WERI-Rb-1 (cell line): ENCODE results near the gene CCDC180.

Source experiments
- DNase-seq: peaks from one replicate; pipeline ENCODE4 v3.0.0-alpha.2; 2020
- H3K27ac ChIP-seq: fragments of 250-450 bp; sonication (Bioruptor Pico); 2 replicates; pipeline ENCODE4 v1.5.1; 2020; ENCODE audit warnings: mild to moderate bottlenecking, moderate library complexity
- H3K27me3 ChIP-seq: fragments of 250-450 bp; sonication (Bioruptor Pico); 2 replicates; pipeline ENCODE4 v1.5.1; 2021; ENCODE audit warnings: mild to moderate bottlenecking, low read depth, moderate library complexity; ENCODE audit not compliant: insufficient read depth, severe bottlenecking
- H3K36me3 ChIP-seq: fragments of 250-450 bp; sonication (Bioruptor Pico); 2 replicates; pipeline ENCODE4 v1.5.1; 2020; ENCODE audit warnings: mild to moderate bottlenecking, moderate library complexity
- H3K4me3 ChIP-seq: 2 replicates; pipeline ENCODE4 v1.5.1; 2011; ENCODE audit warnings: low read depth, mild to moderate bottlenecking, control low read depth, low read length
- H3K9me3 ChIP-seq: fragments of 250-450 bp; sonication (Bioruptor Pico); 2 replicates; pipeline ENCODE4 v1.5.1; 2021; ENCODE audit warnings: mild to moderate bottlenecking, moderate library complexity; ENCODE audit not compliant: severe bottlenecking
- TF ChIP-seq, protein P1 (sequence below): IDR thresholded peaks from 2 replicates; pipeline ENCODE4 v1.5.1; 2011; ENCODE audit warnings: low read depth, mild to moderate bottlenecking, control low read depth, inconsistent platforms, low read length

The CCDC180 gene

DNA sequence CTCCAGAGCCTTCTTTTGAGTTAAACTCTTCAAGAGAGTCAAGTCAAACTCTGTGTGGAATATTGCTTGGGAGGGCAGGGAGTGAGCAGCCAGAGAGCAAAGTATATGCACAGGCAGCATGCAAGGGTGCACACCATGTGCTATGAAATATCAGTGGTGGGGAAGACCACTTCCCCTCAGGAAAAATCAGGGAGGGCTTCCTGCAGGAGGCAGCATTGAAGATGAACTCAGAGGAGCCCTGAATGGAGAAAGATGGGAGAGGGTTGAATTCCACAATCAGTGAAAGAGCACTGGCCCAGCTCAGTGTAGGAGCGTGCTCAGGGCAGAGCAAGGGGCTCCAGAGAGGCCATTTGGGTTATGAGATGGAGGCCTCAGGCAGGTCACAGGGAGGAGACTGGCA, 41.9 kb downstream of the CCDC180 start:
- no peak for DNase-seq
- no peaks in the 10 kb centered on the region for H3K9me3 ChIP-seq
- no peak overlapping the region for H3K27ac ChIP-seq
- peaks cover 3% of the 10 kb centered on the region for H3K36me3 ChIP-seq
- TF ChIP-seq, protein P1, sequence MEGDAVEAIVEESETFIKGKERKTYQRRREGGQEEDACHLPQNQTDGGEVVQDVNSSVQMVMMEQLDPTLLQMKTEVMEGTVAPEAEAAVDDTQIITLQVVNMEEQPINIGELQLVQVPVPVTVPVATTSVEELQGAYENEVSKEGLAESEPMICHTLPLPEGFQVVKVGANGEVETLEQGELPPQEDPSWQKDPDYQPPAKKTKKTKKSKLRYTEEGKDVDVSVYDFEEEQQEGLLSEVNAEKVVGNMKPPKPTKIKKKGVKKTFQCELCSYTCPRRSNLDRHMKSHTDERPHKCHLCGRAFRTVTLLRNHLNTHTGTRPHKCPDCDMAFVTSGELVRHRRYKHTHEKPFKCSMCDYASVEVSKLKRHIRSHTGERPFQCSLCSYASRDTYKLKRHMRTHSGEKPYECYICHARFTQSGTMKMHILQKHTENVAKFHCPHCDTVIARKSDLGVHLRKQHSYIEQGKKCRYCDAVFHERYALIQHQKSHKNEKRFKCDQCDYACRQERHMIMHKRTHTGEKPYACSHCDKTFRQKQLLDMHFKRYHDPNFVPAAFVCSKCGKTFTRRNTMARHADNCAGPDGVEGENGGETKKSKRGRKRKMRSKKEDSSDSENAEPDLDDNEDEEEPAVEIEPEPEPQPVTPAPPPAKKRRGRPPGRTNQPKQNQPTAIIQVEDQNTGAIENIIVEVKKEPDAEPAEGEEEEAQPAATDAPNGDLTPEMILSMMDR = no peak
- no peaks in the 10 kb centered on the region for H3K27me3 ChIP-seq
- no peak overlapping the region for H3K4me3 ChIP-seq

GRCh38 chr9:97354637-97355036, 47.2 kb downstream of the CCDC180 start:
- TF ChIP-seq, protein P1 = no peak
- DNase-seq = no peak
- H3K9me3 ChIP-seq = no peaks in the 10 kb centered on the region
- peaks cover 10% of the 10 kb centered on the region for H3K36me3 ChIP-seq
- no peaks in the 10 kb centered on the region for H3K27me3 ChIP-seq
- no peak overlapping the region for H3K4me3 ChIP-seq
- H3K27ac ChIP-seq = peak overlapping the region; percentile 66

DNA sequence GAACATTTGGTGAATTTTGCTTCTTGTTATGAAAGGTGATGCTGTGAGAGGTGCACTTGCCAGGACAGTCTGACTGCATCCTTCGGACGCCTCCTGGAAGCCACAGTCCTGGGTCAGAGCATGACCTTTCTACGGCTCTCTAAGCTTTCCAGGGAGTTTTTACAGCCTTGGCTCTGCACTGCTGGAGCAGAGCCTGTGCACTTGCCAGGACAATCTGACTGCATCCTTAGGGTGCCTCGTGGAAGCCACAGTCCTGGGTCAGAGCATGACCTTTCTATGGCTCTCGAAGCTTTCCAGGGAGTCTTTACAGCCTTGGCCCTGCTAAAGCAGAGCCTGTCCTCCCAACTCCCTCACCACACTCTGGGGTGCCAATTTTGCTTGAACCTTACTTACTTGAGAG, 49.6 kb downstream of the CCDC180 start:
- Histone ChIP-seq H3K36me3 (peaks cover 10% of the 10 kb centered on the region), H3K4me3 (no peak overlapping the region), H3K27ac (no peak overlapping the region; the same call in 1 of the 2 replicates), H3K9me3 (no peaks in the 10 kb centered on the region), H3K27me3 (no peaks in the 10 kb centered on the region)
- DNase-seq = no peak
- TF ChIP-seq, protein P1 = no peak
